GM10266 (cell line): Measurements from ENCODE around the gene PPP1R1C.

Experiments
- DNase-seq: peaks from one replicate; pipeline ENCODE4 v3.0.0; 2012; ENCODE audit errors: extremely low spot score
- TF ChIP-seq, protein P1 (sequence below): IDR thresholded peaks from 2 replicates; pipeline ENCODE4 v1.5.1; 2012; ENCODE audit warnings: mild to moderate bottlenecking, low read depth; ENCODE audit not compliant: control insufficient read depth, insufficient read depth; ENCODE audit errors: missing control alignments

PPP1R1C gene

GRCh38 chr2:182043861-182044260 is 58.2 kb downstream of the PPP1R1C start:
- DNase-seq, result no peak
- TF ChIP-seq, protein P1, sequence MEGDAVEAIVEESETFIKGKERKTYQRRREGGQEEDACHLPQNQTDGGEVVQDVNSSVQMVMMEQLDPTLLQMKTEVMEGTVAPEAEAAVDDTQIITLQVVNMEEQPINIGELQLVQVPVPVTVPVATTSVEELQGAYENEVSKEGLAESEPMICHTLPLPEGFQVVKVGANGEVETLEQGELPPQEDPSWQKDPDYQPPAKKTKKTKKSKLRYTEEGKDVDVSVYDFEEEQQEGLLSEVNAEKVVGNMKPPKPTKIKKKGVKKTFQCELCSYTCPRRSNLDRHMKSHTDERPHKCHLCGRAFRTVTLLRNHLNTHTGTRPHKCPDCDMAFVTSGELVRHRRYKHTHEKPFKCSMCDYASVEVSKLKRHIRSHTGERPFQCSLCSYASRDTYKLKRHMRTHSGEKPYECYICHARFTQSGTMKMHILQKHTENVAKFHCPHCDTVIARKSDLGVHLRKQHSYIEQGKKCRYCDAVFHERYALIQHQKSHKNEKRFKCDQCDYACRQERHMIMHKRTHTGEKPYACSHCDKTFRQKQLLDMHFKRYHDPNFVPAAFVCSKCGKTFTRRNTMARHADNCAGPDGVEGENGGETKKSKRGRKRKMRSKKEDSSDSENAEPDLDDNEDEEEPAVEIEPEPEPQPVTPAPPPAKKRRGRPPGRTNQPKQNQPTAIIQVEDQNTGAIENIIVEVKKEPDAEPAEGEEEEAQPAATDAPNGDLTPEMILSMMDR, result no peak

DNA sequence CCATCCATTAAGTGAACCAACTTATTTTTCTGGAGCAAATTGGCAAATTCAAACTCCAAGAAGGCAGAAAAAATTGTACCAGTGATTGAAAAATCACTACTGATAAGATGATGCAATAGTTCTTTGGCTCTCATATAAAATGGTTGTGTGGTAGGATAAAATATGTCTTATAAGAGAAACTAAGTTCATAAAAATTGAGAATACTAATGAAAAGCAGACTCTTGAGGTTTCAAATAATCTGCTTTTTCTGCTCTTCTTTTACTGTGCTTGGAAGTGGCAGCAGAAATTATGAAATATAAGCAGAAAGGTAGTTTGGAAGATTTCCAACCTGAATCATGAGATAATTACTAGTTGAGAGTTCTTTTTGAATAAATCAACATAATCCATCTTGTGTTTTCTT is 61.9 kb downstream of the PPP1R1C start:
- no peak for DNase-seq
- TF ChIP-seq, protein P1, result no peak

DNA sequence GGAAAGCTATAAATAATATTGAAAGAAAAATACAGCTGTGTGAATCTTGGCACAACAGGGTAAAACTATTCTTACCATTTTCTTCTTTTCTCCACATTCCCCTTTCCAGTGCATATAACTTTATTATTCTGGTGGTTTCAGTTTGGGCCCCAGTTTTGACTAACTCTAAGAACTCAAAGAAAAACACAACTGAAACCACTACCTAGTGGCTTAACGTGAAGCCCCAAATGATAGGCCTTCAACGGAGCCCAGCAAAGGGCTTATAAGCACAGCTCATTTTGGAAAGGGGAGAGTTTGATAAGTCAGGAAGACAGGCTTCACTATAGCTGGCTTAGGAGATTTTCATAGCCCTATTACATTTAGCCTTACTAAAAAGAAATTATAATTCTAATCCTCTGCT is 62.4 kb downstream of the PPP1R1C start:
- TF ChIP-seq, protein P1, result no peak
- DNase-seq, result no peak

- TF ChIP-seq, protein P1, result no peak
- no peak for DNase-seq
Observed at GRCh38 chr2:182048621-182049020, 63.0 kb downstream of the PPP1R1C start.

DNA sequence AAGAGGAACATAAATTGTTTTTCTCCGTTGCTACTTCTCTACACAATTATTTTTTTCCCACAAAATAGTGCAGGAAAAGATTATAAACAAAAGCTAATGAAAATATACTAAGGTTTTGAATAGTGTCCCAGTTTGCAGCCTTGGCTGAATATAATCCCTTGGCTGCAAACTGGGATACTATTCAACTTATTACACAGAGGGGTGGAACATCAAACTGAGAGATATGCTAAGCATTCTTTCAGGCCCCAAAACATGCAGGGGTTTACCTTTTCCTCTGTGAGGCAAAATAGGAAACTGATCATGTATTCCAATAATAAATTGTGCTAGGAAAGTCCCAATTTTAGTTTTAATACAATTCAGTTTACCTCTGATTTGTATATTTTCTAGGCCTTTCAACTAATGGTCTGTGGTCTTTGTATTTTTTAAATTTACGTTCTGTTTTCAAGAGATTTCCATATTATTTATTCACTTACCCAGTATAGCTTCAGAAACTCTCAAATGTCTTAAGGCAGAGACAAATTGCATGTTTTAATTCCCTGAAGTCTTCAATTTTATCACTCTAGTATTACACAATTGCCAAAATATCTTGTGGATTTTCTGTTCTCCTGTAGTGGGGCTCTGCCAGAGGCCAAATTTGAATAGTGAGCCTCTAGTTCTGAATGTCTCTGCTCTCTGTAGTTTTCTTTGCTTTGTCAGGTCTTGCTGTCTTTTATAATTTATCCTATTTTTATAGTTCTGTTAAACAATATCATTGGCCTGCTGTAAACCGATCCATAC is 63.9 kb downstream of the PPP1R1C start:
- DNase-seq, result no peak
- TF ChIP-seq, protein P1, result no peak

DNA sequence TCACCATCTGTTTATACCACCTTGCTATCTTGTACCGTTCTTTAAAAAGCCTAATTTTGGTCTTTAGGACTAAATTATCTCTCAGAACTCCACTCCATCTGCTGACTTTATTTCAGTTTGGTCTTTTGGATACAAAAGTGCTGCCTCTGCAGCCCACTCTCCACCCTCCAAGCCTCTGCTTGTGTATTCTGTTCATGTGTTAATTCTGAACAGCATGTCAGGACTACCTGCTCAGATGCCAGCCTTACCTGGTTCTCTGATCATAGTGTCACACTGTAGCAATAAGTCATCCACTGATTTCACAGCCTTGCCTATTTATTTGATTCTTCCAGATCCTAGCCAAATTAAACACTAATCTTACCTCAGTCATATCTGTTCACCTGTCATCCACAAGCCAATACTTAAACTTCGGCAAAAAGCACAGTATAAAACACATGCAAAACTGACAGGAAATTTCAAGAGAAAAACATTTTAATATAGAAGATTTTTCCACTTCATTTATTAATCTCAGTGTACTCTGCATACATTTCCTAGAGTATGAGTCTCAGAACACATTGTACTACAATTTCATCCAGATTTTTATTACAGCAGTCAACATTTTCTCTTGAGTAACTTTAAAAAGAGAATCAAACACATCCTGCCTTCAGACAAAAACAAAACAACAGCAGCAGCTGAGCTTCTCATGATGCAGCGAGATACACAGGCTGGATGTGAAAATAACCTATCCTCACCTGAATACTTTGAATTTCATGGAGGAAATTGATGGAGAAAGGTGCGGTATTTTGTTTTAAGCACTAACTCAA is 64.9 kb downstream of the PPP1R1C start:
- TF ChIP-seq, protein P1, result no peak
- no peak for DNase-seq

GRCh38 chr2:182055993-182056392 is 70.3 kb downstream of the PPP1R1C start:
- TF ChIP-seq, protein P1, result no peak
- DNase-seq, result no peak
